CD4-positive, alpha-beta T cell treated with Interleukin-17A for 4 hours (primary cell): Measurements from ENCODE around the gene PAPPA.

Source experiments
- DNase-seq: peaks from one replicate; pipeline ENCODE4 v3.0.0-alpha.2; 2020; ENCODE audit warnings: mixed read lengths

The PAPPA gene

DNA sequence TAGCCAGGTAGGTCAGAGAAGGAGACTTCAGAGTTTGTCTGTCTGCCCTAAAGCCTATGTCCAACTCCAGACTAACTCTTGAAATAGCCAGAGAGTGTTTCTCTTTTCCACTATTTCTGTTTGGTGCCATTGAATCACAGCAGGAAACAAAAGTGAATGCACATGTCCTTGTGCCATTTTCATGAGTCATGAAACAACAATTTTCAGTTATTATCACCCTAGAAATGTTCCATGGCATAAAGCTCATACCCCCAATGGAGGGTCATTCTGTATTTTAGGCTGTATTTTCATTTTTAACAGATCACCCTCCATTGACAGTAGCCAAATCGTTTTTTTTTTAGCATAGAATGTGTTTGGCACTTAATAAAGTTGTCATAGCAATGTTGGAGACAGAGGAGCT, 124.7 kb downstream of the PAPPA start:
- DNase-seq: no peak

DNA sequence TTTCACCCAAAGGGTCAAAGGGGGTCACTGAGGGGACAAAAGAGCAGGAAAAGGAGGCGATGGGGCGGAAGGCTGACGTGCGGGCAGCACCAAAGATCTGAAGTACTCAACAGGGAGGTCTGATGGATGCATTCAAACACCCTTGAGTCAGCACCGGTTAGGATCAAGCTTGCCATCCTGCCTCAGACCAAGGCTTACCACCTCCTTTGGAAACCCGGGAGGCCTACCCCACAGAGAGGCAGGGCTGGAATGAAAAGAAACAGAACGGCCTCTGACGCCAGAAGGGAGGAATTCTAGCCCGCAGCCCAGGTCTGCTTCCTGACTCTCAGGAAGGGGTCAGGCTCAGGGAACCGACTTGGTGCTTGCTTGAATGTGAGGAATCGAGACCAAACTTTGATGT, 125.6 kb downstream of the PAPPA start:
- DNase-seq: no peak

DNA sequence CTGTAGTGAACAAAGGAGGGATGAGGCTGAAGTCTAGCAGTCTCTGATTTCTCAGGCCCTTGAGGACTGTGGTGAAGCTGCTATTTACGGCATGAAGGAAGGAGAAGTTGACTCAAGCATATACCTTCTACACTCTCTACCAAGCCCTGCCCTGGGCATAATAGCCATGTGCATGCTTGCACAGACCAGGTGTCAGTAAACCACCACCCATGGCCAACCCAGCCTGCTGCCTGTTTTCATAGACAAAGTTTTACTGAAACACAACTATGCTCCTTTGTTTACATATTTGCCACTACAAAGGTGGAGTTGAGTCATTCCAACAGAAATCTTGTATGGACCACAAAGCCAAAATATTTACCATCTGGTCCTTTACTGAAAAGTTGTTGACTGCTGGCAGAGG, 126.9 kb downstream of the PAPPA start:
- DNase-seq: no peak

DNA sequence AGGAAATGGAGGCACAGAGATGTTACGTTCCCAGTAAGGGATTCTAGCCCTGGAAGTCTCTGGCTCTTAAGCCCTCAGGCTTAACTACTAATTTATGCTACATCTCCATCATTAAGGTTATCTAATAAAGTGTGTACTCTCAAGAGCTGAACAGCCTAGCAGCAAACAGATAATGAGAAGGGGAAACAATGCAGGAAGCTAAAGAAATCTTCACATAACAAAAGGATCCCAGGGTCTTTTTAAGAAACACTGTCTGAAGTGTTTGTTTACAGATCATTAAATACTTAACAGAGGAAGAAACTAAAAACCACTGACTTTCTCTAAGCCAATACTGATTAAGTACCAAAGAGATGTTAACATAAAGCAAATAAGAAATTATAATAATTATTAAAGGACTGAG, 129.0 kb downstream of the PAPPA start:
- no peak for DNase-seq

DNA sequence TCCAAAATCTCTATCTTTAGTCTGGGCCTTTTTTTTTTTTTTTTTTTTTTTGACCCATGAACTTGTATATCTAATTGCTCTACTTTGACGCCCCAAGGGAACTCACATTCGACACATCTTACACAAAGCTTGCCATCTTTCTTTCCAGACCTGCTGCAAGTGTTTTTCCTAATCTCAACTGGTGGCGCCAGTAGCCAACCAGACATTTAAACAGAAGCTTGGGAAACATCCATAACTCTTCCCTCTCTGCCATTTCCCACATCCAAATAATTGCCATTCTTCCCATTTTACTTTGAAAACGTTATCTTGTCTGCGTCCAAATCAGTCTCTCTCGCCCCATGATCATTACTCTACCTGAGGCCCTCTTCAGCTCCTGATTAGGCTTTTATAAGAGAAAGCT, 130.9 kb downstream of the PAPPA start:
- no peak for DNase-seq

DNA sequence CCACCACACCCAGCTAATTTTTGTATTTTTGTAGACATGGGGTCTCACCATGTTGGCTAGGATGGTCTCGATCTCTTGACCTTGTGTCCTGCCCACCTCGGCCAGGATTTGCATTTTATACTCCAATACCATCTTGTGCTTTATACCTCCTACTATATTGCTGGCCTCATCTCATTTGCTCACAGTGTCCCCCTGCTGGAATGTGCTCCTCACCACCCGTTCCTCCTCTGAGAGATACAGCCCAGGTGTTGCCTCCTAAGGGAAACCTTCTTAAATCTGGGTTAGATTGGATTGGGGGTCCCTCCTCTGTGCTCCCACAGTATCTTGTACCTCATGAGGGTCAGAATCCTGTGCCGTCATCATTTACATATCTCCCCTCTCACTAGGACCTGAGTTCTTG, 131.7 kb downstream of the PAPPA start:
- DNase-seq: no peak

DNA sequence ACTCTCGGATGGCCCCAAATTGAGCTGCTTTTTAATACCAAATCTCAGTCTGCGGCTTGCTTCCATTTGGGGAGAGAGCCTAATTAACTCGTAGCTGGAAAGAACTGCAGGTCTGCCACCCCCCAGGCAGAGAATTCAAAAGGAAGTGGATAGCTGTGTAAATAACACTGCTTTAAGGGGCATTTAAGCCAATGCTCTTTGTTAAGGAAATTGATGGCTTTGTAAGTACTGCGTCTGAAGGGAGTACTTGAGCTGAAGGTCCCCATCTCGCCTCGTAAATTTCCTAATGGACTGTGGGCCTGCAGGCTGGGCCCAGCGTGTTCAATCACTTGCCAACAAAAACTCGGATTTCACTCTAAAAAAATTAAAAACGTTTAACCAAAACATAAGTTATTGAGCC, 132.7 kb downstream of the PAPPA start:
- DNase-seq: no peak

DNA sequence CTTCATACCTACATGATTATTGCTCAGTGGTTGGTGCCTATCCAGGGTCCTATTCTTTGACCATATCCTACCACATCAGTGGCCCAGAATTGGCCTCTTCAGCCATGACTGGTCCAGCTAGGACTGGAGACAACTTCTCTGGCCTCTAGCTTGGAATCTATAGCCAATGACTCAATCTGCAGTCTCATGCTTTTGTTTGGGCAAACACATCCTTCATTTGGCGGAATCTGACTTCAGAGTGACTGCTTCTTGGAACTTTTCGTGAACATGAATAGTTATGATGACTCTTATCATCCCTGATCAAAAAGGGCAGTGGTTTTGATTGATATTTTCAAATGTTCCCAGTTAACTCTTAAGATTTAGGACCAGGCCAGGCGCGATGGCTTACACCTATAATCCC, 134.1 kb downstream of the PAPPA start:
- no peak for DNase-seq

DNA sequence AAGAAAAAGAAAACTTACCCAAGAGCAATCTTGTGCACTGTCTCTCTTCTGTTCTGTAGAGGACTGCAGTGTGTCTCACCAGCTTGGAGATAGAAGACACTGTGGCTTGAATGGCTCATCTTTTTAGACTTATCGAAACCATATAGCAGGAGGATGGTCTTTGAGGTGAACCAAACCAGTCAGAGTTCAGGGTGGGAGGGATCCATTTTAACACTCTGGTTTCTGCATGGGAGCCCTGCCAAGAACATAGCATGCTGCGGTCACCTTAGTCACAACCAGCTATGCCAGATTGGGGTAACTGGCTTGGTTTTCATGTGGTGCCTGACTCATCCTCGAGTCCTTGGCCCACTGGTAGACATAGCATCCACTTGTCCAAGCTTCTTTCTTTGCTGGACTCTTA, 135.1 kb downstream of the PAPPA start:
- no peak for DNase-seq

DNA sequence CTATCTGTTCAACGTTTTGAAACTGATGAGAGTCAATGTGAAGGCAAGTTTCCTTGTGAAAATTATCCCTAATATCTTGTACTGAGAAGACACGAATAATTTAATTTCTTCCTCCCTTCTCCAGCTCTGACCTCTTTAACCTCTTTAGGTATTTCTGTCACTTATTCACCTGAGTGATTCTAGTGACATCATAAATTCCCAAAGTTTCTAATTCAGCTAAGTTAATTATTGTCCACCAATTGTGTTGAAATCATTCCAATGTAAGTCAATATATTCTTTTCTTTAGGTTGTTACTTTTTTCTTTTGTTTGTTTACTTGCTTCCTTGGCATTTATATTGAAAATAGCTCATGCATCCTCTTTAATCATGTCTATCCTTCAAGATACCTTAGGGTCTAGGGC, 143.8 kb downstream of the PAPPA start:
- DNase-seq: no peak

DNA sequence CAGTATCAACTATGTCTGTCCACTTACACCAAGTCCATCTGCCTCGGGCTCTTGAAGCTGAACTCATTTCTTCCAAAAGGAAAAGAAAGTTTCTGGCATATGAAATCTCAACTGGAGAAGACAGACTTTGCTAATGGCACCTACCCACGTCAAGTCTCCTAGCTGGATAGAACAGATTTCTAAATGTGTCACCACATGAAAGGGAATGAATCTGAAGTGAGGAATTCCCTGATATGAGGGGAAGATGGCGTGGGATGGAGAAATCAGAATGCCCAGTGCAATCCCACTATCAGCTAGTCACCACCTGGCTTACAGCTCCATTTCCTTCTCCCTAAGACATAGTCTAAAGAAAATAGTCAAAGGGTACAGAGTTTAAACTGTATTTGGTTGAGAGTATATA, 144.7 kb downstream of the PAPPA start:
- no peak for DNase-seq

DNA sequence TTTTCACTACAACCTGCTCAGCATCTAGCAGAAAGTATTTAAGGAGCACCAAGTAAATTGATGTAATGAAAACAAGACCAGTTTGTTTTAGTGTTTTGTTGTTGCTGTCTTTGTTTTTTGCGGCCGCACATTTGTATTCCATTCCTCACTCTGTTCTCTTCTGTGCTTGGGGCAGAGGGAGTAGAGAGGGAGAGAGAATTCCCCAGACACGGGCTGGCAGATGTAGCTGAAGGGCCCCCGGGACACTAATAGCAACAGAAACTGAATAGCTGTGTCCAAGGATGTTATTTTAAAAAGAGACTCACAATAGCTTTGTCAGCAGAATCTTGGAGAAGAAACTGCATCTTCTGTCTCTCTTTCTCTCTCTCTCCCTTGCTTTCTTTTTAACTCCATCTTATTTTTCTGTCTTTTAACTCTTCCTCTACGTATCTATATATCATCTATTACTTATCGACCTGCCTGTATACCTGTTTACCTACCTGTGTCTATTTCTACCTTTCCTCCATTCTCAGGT, 145.3 kb downstream of the PAPPA start:
- DNase-seq: no peak

DNA sequence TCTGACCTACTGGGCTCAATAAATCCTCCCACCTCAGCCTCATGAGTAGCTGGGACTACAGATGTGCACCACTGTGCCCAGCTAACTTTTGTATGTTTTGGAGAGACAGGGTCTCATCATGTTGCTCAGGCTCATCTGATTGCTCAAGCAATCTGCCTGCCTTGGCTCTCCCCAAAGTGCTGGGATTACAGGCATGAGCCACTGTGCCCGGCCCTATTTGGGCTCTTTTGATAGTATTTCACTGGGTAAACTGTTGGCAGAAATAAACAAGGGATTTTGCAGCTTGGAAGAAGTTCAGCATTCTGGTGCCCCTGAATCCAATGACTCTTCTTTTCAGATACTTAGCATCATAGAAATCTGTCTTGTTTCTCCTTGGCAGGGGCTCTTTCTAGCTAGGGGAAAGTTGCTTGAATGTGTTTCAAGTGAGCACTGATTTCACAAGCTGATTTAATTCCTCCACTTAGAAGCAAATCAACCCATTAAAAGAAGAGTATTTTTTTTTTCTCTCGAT, 146.8 kb downstream of the PAPPA start:
- no peak for DNase-seq

DNA sequence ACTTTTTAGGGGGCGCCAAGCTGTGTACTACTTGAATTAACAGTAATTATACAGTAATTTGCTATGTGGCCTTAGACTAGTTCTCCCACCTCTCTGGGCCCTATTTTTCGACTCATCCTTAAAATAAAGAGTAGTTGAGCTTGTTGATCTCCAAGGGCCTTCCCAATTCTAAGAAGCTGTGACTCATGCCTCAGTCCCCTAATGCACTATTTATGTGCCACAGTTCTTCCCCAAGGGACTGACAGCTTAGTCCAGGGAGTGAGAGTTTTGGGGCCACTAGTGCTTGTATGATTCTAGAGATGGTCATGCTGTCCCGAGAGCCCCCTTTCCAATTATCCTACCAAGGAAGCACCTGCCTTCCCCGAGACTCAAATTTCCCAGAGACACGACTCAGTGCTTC, 149.7 kb downstream of the PAPPA start:
- DNase-seq: no peak

DNA sequence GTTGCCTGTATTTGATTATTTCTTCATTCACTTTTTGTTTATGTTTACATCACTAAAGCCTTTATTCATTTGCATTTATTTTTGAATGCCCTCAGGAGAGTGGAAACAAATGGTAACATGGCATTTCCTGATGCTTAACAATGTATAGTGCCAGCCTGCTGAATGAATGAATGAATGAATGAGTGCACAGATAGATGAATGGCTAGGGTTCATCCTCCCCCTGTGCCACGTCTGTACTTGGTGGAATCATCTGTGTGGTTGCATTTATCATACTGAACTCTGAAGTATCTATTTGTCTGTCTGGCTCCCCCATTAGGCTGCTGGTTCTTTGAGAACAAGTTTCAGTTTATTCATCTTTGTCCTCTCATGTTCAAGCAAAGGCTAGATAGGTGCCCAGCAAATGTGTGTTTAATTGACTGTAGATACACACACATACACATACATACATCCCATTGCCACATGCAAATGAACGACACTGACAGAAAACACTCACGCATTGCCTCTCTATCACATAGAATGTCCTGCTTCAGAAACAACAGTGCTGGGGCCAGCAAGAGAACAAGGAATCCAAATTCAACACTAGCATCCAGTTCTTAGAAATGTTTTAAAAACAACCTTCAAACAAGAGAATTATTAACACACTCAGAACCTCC, 150.4 kb downstream of the PAPPA start:
- DNase-seq: no peak

DNA sequence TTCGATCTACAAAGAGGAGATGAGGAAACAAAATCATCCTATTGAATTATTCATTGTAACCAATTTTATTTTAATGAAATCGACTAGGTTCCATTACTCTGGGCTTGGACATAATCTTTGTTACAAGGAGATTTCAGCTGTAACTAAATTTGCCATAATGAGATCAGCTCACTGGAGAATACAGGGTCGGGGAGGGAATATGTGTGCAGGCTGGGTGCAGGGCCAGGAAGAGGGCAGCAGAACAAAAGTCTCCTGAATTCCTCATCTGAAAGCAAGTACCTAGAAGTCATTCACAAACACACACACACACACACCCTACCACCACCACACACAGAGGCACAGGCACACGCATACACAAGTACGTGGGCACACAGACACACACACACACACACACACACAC, 151.2 kb downstream of the PAPPA start:
- DNase-seq: no peak

DNA sequence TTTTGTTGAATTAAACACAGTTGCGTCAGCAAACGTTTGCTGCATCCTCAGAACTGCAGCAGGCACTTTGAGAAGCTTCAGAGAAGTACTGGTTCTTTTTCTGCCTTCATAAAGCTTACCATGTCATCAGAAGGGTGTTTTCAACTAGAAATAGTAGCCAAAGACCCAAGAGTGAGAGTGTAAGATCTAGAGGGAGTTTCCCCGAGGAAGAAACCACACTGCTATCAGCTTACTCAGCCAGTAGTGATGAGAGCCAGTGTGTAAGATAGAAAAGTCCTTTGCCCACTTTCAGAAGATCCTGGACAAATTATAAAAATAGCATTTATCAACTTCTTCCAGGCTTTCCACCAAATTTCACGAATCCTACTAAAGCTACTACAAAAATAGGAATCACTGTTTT, 154.5 kb downstream of the PAPPA start:
- DNase-seq: no peak

DNA sequence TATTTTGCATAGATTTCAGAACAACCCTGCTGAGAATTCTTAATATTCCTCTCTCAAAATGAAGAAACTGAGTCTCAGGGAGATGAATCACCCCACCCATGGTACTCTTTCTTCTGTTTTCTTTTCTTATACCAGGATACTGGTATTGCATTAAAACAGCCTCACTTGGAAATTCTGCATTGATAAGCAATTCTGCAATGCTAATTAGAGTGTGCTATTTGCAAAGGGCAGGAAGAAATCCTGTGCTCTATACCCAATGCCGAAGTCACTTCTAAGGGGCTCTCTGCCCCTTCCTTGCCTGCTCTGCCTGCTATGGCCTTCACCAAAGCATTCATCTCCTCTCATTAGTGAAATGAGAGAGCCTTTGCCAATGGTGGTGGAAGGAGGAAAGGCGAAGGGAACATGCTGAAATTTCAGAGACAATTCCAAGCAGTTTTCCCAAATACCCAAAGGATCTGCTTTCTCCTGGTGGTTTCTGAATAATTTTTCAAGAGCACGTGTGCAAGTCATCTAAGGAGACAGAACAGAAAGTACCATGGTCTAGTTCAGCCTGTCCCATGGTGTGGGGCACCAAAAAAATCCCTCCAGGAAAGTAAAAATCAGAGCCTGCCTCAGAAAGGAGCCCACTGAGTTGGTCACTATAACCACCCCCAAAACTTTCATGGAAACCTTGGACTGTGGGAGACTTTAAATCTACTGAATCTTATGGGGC, 156.5 kb downstream of the PAPPA start:
- DNase-seq: no peak

DNA sequence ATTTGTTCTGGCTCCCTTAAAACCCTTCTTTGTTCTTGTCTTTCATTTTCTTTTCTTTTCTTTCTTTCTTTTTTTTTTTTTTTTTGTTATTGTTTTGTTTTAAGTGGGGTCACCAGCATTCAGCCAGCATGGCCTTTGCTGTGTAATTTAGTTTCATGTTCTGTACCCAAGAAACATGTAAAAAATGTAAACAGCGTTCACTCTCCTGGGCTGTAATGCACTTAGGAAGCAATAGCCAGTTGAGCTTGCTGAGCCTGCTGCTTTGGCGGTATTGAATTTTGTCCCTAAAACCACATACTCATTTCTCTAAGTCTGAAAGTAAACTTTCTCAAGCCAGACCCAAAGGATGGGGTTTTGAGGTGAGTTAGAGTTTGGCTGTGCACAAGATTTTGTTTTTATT, 158.6 kb downstream of the PAPPA start:
- no peak for DNase-seq

DNA sequence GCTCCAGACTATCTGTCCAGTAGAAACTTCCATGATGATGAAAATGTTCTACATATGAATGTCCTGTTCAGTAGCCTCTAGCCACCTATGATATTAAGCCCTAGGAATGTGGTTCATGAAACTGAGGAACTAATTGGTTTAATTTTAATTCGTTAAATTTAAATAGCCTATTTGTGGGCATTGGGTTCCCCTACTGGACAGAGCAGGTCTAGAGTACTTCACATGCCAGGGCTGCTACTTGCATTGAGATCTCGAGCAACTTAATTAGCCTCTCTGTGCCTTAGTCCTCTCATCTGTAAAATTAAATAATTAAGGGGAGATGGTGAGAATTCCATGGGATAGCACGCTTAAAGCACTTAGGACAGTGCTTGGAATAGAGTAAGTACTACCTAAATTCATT, 160.0 kb downstream of the PAPPA start:
- DNase-seq: no peak

DNA sequence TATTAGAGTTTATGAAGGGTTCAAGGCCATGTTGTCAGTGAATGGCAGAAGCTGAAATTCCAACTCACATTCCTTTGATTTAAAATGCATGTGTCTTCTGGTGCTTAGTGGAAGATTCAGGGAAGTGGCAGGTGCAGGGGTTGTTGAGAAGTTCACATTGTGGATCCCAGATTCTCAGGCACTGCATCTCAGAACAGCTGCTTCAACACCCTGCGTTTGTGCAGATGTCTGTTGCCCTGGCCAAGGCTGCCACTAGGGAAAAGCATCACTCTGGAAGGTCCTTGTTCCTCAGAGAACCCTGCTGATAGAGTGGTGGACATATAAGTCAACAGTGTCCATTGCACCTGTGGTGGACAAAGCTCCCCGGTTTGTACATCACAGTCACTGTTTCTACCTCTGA, 162.7 kb downstream of the PAPPA start:
- DNase-seq: no peak

DNA sequence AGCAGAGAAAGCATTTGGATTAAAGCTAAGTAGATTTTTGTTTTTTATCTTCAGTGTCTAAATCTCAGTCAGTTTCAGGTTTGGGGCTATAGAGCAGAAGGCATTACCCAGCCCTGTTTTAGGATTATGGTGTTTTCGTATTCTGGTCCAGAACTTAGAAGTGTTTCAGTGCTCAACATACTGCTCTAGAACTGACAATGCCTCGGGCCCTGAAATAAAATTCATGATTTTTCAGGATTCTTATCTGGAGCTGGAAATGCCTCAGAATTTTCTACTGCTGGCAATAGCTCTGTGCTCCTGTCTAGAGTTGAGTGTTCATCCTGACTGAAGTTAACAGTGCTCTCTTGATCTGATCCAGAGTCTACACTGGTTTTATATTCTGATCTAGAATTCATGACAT, 163.9 kb downstream of the PAPPA start:
- no peak for DNase-seq

DNA sequence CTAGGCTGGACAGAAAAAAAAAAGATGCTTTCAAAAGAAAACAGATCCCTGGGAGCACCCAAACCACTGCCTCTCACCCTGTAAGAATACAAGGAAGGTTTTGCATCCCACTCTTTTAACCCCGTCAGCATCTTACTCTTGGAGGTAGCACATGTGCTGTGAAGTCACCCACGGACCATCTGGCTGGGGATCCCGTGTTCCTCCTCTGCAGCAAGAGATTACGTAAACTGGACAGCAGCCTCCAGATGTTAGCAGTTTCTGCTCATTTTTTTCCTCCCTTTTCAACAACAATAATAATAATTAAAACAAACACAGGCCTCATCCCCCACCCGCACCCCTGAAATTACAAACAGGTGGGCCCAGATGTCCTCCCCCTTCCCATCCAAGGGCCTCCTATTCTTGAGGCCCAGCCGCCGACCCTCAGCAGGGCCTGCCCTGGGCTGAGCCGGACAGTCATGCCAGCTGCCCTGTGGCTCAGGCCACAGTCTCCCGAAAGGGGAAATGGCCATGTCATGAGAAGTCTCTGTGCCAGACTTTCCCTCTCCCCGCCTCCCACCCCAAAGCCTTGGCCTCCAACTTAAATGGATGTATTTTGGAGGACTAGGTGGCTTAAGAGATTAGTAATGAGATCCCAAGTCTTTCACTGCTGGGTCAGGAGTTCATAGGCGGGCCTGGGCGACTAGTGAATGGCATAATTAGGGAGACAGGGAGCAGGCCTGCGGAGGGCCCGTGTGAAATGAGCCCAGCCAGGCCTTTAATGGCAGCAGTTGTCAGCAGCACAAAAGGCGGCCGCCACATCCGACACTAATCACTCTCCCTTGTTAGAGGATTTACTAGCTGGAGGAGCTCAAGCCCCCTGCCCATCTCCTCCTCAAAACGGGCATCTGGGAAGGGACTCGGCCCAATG, 165.1 kb downstream of the PAPPA start:
- DNase-seq: no peak

DNA sequence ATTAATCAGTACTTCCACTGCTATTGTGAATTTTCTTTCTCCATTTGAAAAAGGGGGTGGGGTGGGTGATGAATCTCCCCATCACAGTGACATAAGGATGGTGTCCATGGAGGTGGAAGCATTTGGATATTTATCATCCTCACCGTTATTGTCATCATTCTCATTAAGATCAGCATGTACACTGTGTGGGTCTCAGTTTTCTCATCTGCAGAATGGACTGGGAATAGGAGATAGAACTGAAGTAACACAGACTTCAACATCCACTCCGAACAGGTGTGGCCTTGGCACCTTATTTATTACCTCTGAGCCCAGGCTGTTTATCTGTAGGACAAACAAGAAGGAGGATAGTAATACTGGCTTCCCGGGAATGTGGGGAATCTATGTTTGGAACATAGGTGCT, 165.9 kb downstream of the PAPPA start:
- no peak for DNase-seq
